Endothelial cell of umbilical vein (primary cell): ENCODE measurements around the gene SV2C. TPM values are rescaled to one million over a fixed set of nuclear protein-coding genes. Genes with fewer than 3 reads are reported as not detected.

ENCODE experiments used
- BruUV-seq: library from RNA; stranded (reverse); fragments of 400-500 nt; replicated peaks from 2 replicates; lab custom pipeline; 2021; lab: Mats Ljungman, UMichigan
- CTCF ChIA-PET: fragments of 300-600, 350-600 bp; sonication (Branson Sonifier 250); formaldehyde crosslinking; loops from one replicate; lab custom pipeline; 2021; ENCODE audit warnings: antibody characterized with exemption, inconsistent platforms; lab: Charles Lee
- POLR2A ChIA-PET: fragments of 300-600, 350-600 bp; sonication (Branson Sonifier 250); formaldehyde crosslinking; loops from one replicate; lab custom pipeline; 2021; ENCODE audit warnings: antibody characterized with exemption, inconsistent platforms; lab: Charles Lee
- DNase-seq: peaks from one replicate; pipeline ENCODE4 v3.0.0-alpha.2; 2011; ENCODE audit warnings: low read depth, low spot score
- FAIRE-seq: peaks from 2 replicates; lab custom pipeline; 2011; peaks lifted over from hg19 to GRCh38; lab: Jason Lieb, UNC
- H2AFZ ChIP-seq: 2 replicates; pipeline ENCODE4 v1.6.0; 2012; ENCODE audit warnings: low read depth, low read length, control low read depth, inconsistent platforms
- H3K27ac ChIP-seq: 2 replicates; pipeline ENCODE4 v1.5.1; 2011; ENCODE audit warnings: low read depth, mild to moderate bottlenecking, control low read depth, low read length, moderate library complexity; ENCODE audit not compliant: insufficient read depth
- H3K27me3 ChIP-seq, 2 experiments: 2 replicates each; pipeline versions ENCODE4 v1.6.0 to v1.6.1; 2011; ENCODE audit warnings: low read length in 2 of 2, mixed read lengths in 1 of 2; ENCODE audit not compliant: control insufficient read depth in 2 of 2, insufficient read depth in 2 of 2
- H3K36me3 ChIP-seq, 2 experiments: 2 replicates in 1 of 2; 3 replicates in 1 of 2; pipeline ENCODE4 v1.5.1; 2011; ENCODE audit warnings: low read length in 2 of 2, mild to moderate bottlenecking in 1 of 2, moderate library complexity in 1 of 2; ENCODE audit not compliant: control insufficient read depth in 2 of 2, insufficient read depth in 2 of 2; ENCODE audit errors: extremely low read depth in 1 of 2
- H3K4me1 ChIP-seq: 3 replicates; pipeline ENCODE4 v1.5.1; 2011; ENCODE audit warnings: mild to moderate bottlenecking, low read length; ENCODE audit not compliant: control insufficient read depth, insufficient read depth; ENCODE audit errors: extremely low read depth
- H3K4me2 ChIP-seq: 2 replicates; pipeline ENCODE4 v1.6.1; 2011; ENCODE audit warnings: low read length, control low read depth, mixed read lengths; ENCODE audit not compliant: insufficient read depth
- H3K4me3 ChIP-seq, 3 experiments: fragments of 200-600 bp in 1 of 3; sonication (generic), shearing (Covaris generic) in 1 of 3; replicated peaks in 1 of 3; 2 replicates each; pipeline ENCODE4 v1.5.1; 2011 to 2016; ENCODE audit warnings: control low read depth in 3 of 3, low read length in 3 of 3, mild to moderate bottlenecking in 2 of 3, inconsistent platforms in 1 of 3, low read depth in 1 of 3, moderate library complexity in 1 of 3; ENCODE audit not compliant: insufficient read depth in 1 of 3
- H3K79me2 ChIP-seq: 2 replicates; pipeline ENCODE4 v1.6.0; 2012; ENCODE audit warnings: low read length, inconsistent platforms; ENCODE audit not compliant: control insufficient read depth, insufficient read depth
- H3K9ac ChIP-seq: replicated peaks from 2 replicates; pipeline ENCODE3; 2011; ENCODE audit warnings: low read length, control low read depth; ENCODE audit not compliant: insufficient read depth; ENCODE audit errors: extremely low read depth
- H3K9me1 ChIP-seq: replicated peaks from 3 replicates; pipeline ENCODE4 v1.6.0; 2011; ENCODE audit warnings: mild to moderate bottlenecking, low read length; ENCODE audit not compliant: control insufficient read depth, insufficient read depth; ENCODE audit errors: extremely low read depth
- H3K9me3 ChIP-seq: replicated peaks from 2 replicates; pipeline ENCODE4 v1.5.1; 2012; ENCODE audit warnings: low read length, inconsistent platforms; ENCODE audit not compliant: control insufficient read depth, insufficient read depth
- H4K20me1 ChIP-seq: replicated peaks from 2 replicates; pipeline ENCODE3; 2011; ENCODE audit warnings: mild to moderate bottlenecking, low read length; ENCODE audit not compliant: control insufficient read depth, insufficient read depth; ENCODE audit errors: extremely low read depth
- CTCF ChIP-seq, 2 donors: IDR thresholded peaks; 1 replicate in 1 of 2; 2 replicates in 1 of 2; pipeline ENCODE4 v1.5.1; 2011; ENCODE audit warnings: low read length in 2 of 2, mild to moderate bottlenecking in 2 of 2, moderate library complexity in 2 of 2, control low read depth in 1 of 2, inconsistent platforms in 1 of 2, low read depth in 1 of 2; ENCODE audit not compliant: insufficient read depth in 1 of 2; ENCODE audit errors: extremely low read depth in 1 of 2
- EZH2 ChIP-seq: IDR thresholded peaks from 2 replicates; pipeline ENCODE4 v1.6.1; 2012; ENCODE audit warnings: borderline replicate concordance, low read depth, mild to moderate bottlenecking, moderate library complexity, low read length, inconsistent platforms; ENCODE audit not compliant: severe bottlenecking
- FOS ChIP-seq: IDR thresholded peaks from 2 replicates; pipeline ENCODE4 v1.6.1; 2011; ENCODE audit warnings: mild to moderate bottlenecking, low read length, moderate library complexity, borderline replicate concordance; ENCODE audit not compliant: insufficient read depth
- GATA2 ChIP-seq: IDR thresholded peaks from 2 replicates; pipeline ENCODE4 v1.7.0; 2011; ENCODE audit warnings: low read depth, mild to moderate bottlenecking, moderate library complexity, mixed read lengths, low read length; ENCODE audit not compliant: insufficient read length, insufficient read depth
- JUN ChIP-seq: IDR thresholded peaks from 2 replicates; pipeline ENCODE4 v1.6.1; 2011; ENCODE audit warnings: borderline replicate concordance, low read depth; ENCODE audit not compliant: insufficient read length, insufficient read depth
- MAX ChIP-seq: IDR thresholded peaks from 2 replicates; pipeline ENCODE4 v1.6.1; 2011; ENCODE audit not compliant: insufficient read depth, insufficient read length
- MYC ChIP-seq: IDR thresholded peaks from one replicate; pipeline ENCODE4 v1.6.1; 2011; ENCODE audit warnings: mild to moderate bottlenecking, low read depth, low read length
- POLR2A ChIP-seq: IDR thresholded peaks from 2 replicates; pipeline ENCODE4 v1.6.1; 2012; ENCODE audit warnings: low read depth, mild to moderate bottlenecking, control low read depth, low read length
- POLR2AphosphoS5 ChIP-seq: IDR thresholded peaks from 2 replicates; pipeline ENCODE4 v1.6.1; 2012; ENCODE audit warnings: low read depth, mild to moderate bottlenecking, control low read depth, low read length, moderate library complexity; ENCODE audit not compliant: insufficient read depth
- dilution Hi-C: fragments of 300-500 bp; cut with MboI; formaldehyde crosslinking; loops from one replicate; pipeline ENCODE4 v1.15.0; 2019; ENCODE audit warnings: low sequenced_read_pairs; ENCODE audit not compliant: extremely low pct_ligation_motif_present
- intact Hi-C: fragments of 100-400 bp; cut with micrococcal nuclease; formaldehyde crosslinking; loops from one replicate; pipeline ENCODE4 v1.10.0; 2022
- polyA plus RNA-seq, 4 experiments: library from polyadenylated mRNA; depleted of rRNA in 3 of 4; stranded (reverse) in 3 of 4; unstranded in 1 of 4; fragments of >200 nt; gene quantifications; 2 replicates each; pipeline versions ENCODE4 v1.2.1 to v1.2.3, GENCODE V29; 2011 to 2012; ENCODE audit warnings: missing spikeins in 1 of 4
- total RNA-seq: library from RNA; stranded (reverse); gene quantifications from 2 replicates; pipeline ENCODE4 v1.2.3, GENCODE V29; 2021

SV2C gene
- total and polyA plus RNA-seq, 2 donors (not counting 3 experiments of a cell fraction or from before 2014, with no cell fraction given): not detected

GRCh38 chr5:76273206-76273885 is 190.2 kb downstream of the SV2C start:
- Histone ChIP-seq H3K4me2 (no peak overlapping the region), H3K36me3 (no peaks in the 10 kb centered on the region), H4K20me1 (no peaks in the 10 kb centered on the region), H3K9me3 (no peaks in the 10 kb centered on the region), H3K27me3 (no peaks in the 10 kb centered on the region), H2AFZ (no peak overlapping the region), H3K27ac (no peak overlapping the region), H3K4me3 (no peak overlapping the region), H3K79me2 (no peaks in the 10 kb centered on the region), H3K4me1 (no peaks in the 10 kb centered on the region), H3K9ac (no peak overlapping the region), H3K9me1 (no peaks in the 10 kb centered on the region)
- DNase-seq (no peak), FAIRE-seq (no peak)
- ChIA-PET CTCF (interaction anchor here (1.0 kb wide), 1 partner anchor 98 kb away, joined by 3 read pairs; no protein-coding TSS in a partner anchor), POLR2A (no interaction called here)
- dilution Hi-C loops: no loop called here
- intact Hi-C loops: no loop called here
- TF ChIP-seq POLR2AphosphoS5 (no peak), CTCF (IDR thresholded peaks at IDR 0.05; ENCODE audit: extremely low read depth in 1 of 2, insufficient read depth in 1 of 2, low read depth in 1 of 2, low read length in 2 of 2) (no peak), EZH2 (no peak), MAX (no peak), FOS (no peak), POLR2A (no peak), JUN (no peak), GATA2 (no peak), MYC (no peak)
- BruUV-seq: no TSS peak
